SK-N-SH (cell line): ENCODE results near the gene P3H3. TPM values are rescaled to one million over a fixed set of nuclear protein-coding genes. Genes with fewer than 3 reads are reported as not detected.

ENCODE experiments used
- CTCF ChIA-PET: fragments of 300-600, 350-600 bp; formaldehyde crosslinking; extraction: SDS; loops from one replicate; lab custom pipeline; 2021; lab: Yijun Ruan, JAX
- POLR2A ChIA-PET: fragments of 350-600 bp; sonication (Branson Sonifier 250); formaldehyde crosslinking; extraction: SDS; loops from one replicate; lab custom pipeline; 2020; ENCODE audit warnings: antibody characterized with exemption, inconsistent platforms; lab: Yijun Ruan, JAX
- DNase-seq: peaks from one replicate; pipeline ENCODE4 v3.0.0; 2012
- H2AFZ ChIP-seq: fragments of 200-600 bp; sonication (generic); 2 replicates; pipeline ENCODE4 v1.8.1; 2016; ENCODE audit warnings: antibody characterized with exemption, mild to moderate bottlenecking, low read depth
- H3F3A ChIP-seq: fragments of 200-600 bp; sonication (generic); replicated peaks from 2 replicates; pipeline ENCODE3; 2016; ENCODE audit warnings: antibody characterized with exemption, mild to moderate bottlenecking; ENCODE audit not compliant: insufficient read depth
- H3K27ac ChIP-seq, 2 experiments: fragments of 200-500 bp in 1 of 2; fragments of 200-600 bp in 1 of 2; sonication (Bioruptor generic) in 1 of 2; sonication (generic), shearing (Covaris generic) in 1 of 2; 2 replicates each; pipeline versions ENCODE4 v1.5.1 to v1.6.1; 2014 to 2016; ENCODE audit warnings: low read depth in 2 of 2, inconsistent platforms in 1 of 2, low read length in 1 of 2, mild to moderate bottlenecking in 1 of 2, mixed read lengths in 1 of 2
- H3K27me3 ChIP-seq: fragments of 200-600 bp; sonication (generic), shearing (Covaris generic); 2 replicates; pipeline ENCODE4 v1.6.1; 2016; ENCODE audit warnings: mixed run types; ENCODE audit not compliant: insufficient read depth
- H3K36me3 ChIP-seq, 2 experiments: fragments of 200-500 bp in 1 of 2; fragments of 200-600 bp in 1 of 2; sonication (Bioruptor generic) in 1 of 2; sonication (generic) in 1 of 2; replicated peaks in 1 of 2; 2 replicates each; pipeline versions ENCODE3 to v1.5.1; 2014 to 2016; ENCODE audit warnings: low read length in 1 of 2, mild to moderate bottlenecking in 1 of 2; ENCODE audit not compliant: insufficient read depth in 2 of 2, control insufficient read depth in 1 of 2
- H3K4me1 ChIP-seq, 2 experiments: fragments of 200-500 bp in 1 of 2; fragments of 200-600 bp in 1 of 2; sonication (Bioruptor generic) in 1 of 2; sonication (generic), shearing (Covaris generic) in 1 of 2; 2 replicates each; pipeline versions ENCODE4 v1.5.1 to v1.6.1; 2014 to 2016; ENCODE audit warnings: low read depth in 1 of 2, low read length in 1 of 2, mixed run types in 1 of 2; ENCODE audit not compliant: insufficient read depth in 2 of 2, control insufficient read depth in 1 of 2
- H3K4me2 ChIP-seq: fragments of 200-600 bp; sonication (generic), shearing (Covaris generic); 2 replicates; pipeline ENCODE4 v1.6.1; 2017; ENCODE audit warnings: mixed run types
- H3K4me3 ChIP-seq, 2 experiments: fragments of 200-500 bp in 1 of 2; fragments of 200-600 bp in 1 of 2; sonication (Bioruptor generic) in 1 of 2; sonication (generic), shearing (Covaris generic) in 1 of 2; 2 replicates each; pipeline versions ENCODE4 v1.5.1 to v1.8.1; 2014 to 2016; ENCODE audit warnings: low read depth in 2 of 2, inconsistent platforms in 1 of 2, low read length in 1 of 2, mild to moderate bottlenecking in 1 of 2, mixed read lengths in 1 of 2, moderate library complexity in 1 of 2
- H3K79me2 ChIP-seq: fragments of 200-600 bp; sonication (generic); 2 replicates; pipeline ENCODE4 v1.8.1; 2017; ENCODE audit warnings: mild to moderate bottlenecking; ENCODE audit not compliant: insufficient read depth
- H3K9ac ChIP-seq: fragments of 200-600 bp; sonication (generic); 2 replicates; pipeline ENCODE4 v1.6.1; 2017; ENCODE audit warnings: mixed run types
- H3K9me2 ChIP-seq: fragments of 200-600 bp; sonication (generic); 2 replicates; pipeline ENCODE4 v1.6.1; 2017; ENCODE audit warnings: mixed run types
- H3K9me3 ChIP-seq: fragments of 200-600 bp; sonication (generic); 2 replicates; pipeline ENCODE4 v1.6.1; 2017; ENCODE audit warnings: mixed run types, mild to moderate bottlenecking, moderate library complexity
- H4K20me1 ChIP-seq: fragments of 200-600 bp; sonication (generic); 2 replicates; pipeline ENCODE4 v1.6.1; 2017; ENCODE audit warnings: mild to moderate bottlenecking, mixed run types; ENCODE audit not compliant: insufficient read depth
- CHD2 ChIP-seq: fragments of 150-350 bp; IDR thresholded peaks from 2 replicates; pipeline ENCODE4 v1.6.1; 2018; ENCODE audit warnings: low read length; ENCODE audit not compliant: partially characterized antibody
- ELF1 ChIP-seq: IDR thresholded peaks from 2 replicates; pipeline ENCODE4 v1.4.0; 2012
- EP300 ChIP-seq, 2 experiments: IDR thresholded peaks; 2 replicates each; pipeline versions ENCODE4 v1.4.0 to v1.6.1; 2012; ENCODE audit warnings: borderline replicate concordance in 1 of 2, low read depth in 1 of 2, low read length in 1 of 2
- EZH2phosphoT487 ChIP-seq: fragments of 200-600 bp; sonication (generic); IDR thresholded peaks from 2 replicates; pipeline ENCODE4 v1.6.1; 2017; ENCODE audit warnings: low read depth, mixed run types, mild to moderate bottlenecking, antibody characterized with exemption, moderate library complexity, borderline replicate concordance
- FOSL2 ChIP-seq: IDR thresholded peaks from 2 replicates; pipeline ENCODE4 v1.4.0; 2012; ENCODE audit warnings: low read depth, mild to moderate bottlenecking, moderate library complexity, borderline replicate concordance
- FOXM1 ChIP-seq: IDR thresholded peaks from 2 replicates; pipeline ENCODE4 v1.4.0; 2012; ENCODE audit warnings: low read depth, mild to moderate bottlenecking
- GATA2 ChIP-seq: sonication (generic); formaldehyde crosslinking; IDR thresholded peaks from 2 replicates; pipeline ENCODE4 v1.5.0; 2020; ENCODE audit warnings: mild to moderate bottlenecking, missing genetic modification reagents
- JUND ChIP-seq: IDR thresholded peaks from 2 replicates; pipeline ENCODE4 v1.4.0; 2012
- MEF2A ChIP-seq: IDR thresholded peaks from 2 replicates; pipeline ENCODE4 v1.4.0; 2012; ENCODE audit warnings: low read depth, borderline replicate concordance
- NRF1 ChIP-seq: IDR thresholded peaks from 2 replicates; pipeline ENCODE4 v1.6.1; 2012; ENCODE audit warnings: low read depth, mild to moderate bottlenecking, low read length
- PBX3 ChIP-seq: IDR thresholded peaks from 2 replicates; pipeline ENCODE4; 2012
- RAD21 ChIP-seq: IDR thresholded peaks from 2 replicates; pipeline ENCODE4 v1.6.1; 2012; ENCODE audit warnings: mild to moderate bottlenecking, low read length
- REST ChIP-seq: IDR thresholded peaks from 2 replicates; pipeline ENCODE4 v1.6.1; 2012; ENCODE audit warnings: mild to moderate bottlenecking, low read depth, low read length, moderate library complexity
- RFX5 ChIP-seq: IDR thresholded peaks from 2 replicates; pipeline ENCODE4 v1.6.1; 2012; ENCODE audit warnings: mild to moderate bottlenecking, improper control_type of control experiment, low read length
- SIN3A ChIP-seq: IDR thresholded peaks from 2 replicates; pipeline ENCODE4 v1.6.1; 2012; ENCODE audit warnings: low read depth, mild to moderate bottlenecking, low read length, moderate library complexity, borderline replicate concordance
- SMC3 ChIP-seq: IDR thresholded peaks from 2 replicates; pipeline ENCODE4 v1.6.1; 2012; ENCODE audit warnings: low read depth, low read length, improper control_type of control experiment
- TCF12 ChIP-seq: IDR thresholded peaks from 2 replicates; pipeline ENCODE4 v1.4.0; 2012
- USF1 ChIP-seq: IDR thresholded peaks from 2 replicates; pipeline ENCODE4 v1.4.0; 2012; ENCODE audit warnings: low read depth, borderline replicate concordance
- YY1 ChIP-seq: IDR thresholded peaks from 2 replicates; pipeline ENCODE4 v1.4.0; 2012; ENCODE audit warnings: low read depth, mild to moderate bottlenecking
- ZBTB33 ChIP-seq: IDR thresholded peaks from 2 replicates; pipeline ENCODE4 v1.4.0; 2012; ENCODE audit warnings: low read depth, borderline replicate concordance
- WGBS: methylation state at CpG from one replicate; pipeline ENCODE4 v1.1.6; 2017; ENCODE audit warnings: low lambda C conversion rate; 5-methylcytosine and 5-hydroxymethylcytosine counted together
- polyA plus RNA-seq, 3 experiments: library from polyadenylated mRNA; depleted of rRNA; stranded (reverse); fragments of >200 nt; gene quantifications; 2 replicates each; pipeline ENCODE4 v1.2.3, GENCODE V29; 2012

Gene P3H3
- polyA plus RNA-seq, 1 of the 3 experiments (the other 2 are of a cell fraction) = 74.6 TPM

GRCh38 chr12:6861391-6861790 lies 33.2 kb downstream of the P3H3 start:
- no peaks in the 10 kb centered on the region for H3K9me2 ChIP-seq
- no peak overlapping the region for H2AFZ ChIP-seq
- WGBS = 98% methylated on average over 5 of the region's 9 CpGs
- H4K20me1 ChIP-seq = no peaks in the 10 kb centered on the region
- H3K4me2 ChIP-seq = no peak overlapping the region
- H3F3A ChIP-seq = peaks cover 5% of the 10 kb centered on the region
- no peak overlapping the region for H3K9ac ChIP-seq
- no peaks in the 10 kb centered on the region for H3K27me3 ChIP-seq
- no peak overlapping the region for H3K4me3 ChIP-seq
- peaks cover 0 to 1% of the 10 kb centered on the region in 2 experiments; a peak in 2 of 4 replicates for H3K4me1 ChIP-seq
- CTCF ChIA-PET = interaction anchor here (0.7 to 2.4 kb wide), 6 partner anchors 8 to 31 kb away, joined by 3 to 13 read pairs (median 6); partner anchors contain the start of gene SPSB2
- H3K9me3 ChIP-seq = no peaks in the 10 kb centered on the region
- peaks cover 40 to 78% of the 10 kb centered on the region in 2 experiments for H3K36me3 ChIP-seq
- no peak for DNase-seq
- POLR2A ChIA-PET = interaction anchor here (1.1 kb wide), 1 partner anchor 10 kb away, joined by 3 read pairs; the partner anchor contains the start of gene USP5
- H3K79me2 ChIP-seq = no peaks in the 10 kb centered on the region
- TF ChIP-seq JUND = no peak
- TF ChIP-seq FOSL2 = no peak
- TF ChIP-seq NRF1 = no peak
- no peak for TF ChIP-seq EP300 (IDR thresholded peaks at IDR 0.05; ENCODE audit: borderline replicate concordance in 1 of 2, low read depth in 1 of 2, low read length in 1 of 2)
- no peak for TF ChIP-seq MEF2A
- TF ChIP-seq ELF1 = no peak
- TF ChIP-seq REST = no peak
- TF ChIP-seq ZBTB33 = no peak
- TF ChIP-seq TCF12 = no peak
- TF ChIP-seq RFX5 = no peak
- TF ChIP-seq YY1 = no peak
- no peak for TF ChIP-seq USF1
- no peak for TF ChIP-seq EZH2phosphoT487
- TF ChIP-seq GATA2 (CRISPR knock-in tag) = no peak
- TF ChIP-seq RAD21 = no peak
- no peak for TF ChIP-seq CHD2
- TF ChIP-seq SIN3A = no peak
- no peak for TF ChIP-seq FOXM1
- no peak for TF ChIP-seq SMC3
- no peak for TF ChIP-seq PBX3
- TF ChIP-seq, all 33 proteins: peak for 0
- H3K27ac ChIP-seq = no peak overlapping the region
